Endothelial cell of umbilical vein (primary cell): Measurements from ENCODE around the gene NDUFS2. TPM values are rescaled to one million over a fixed set of nuclear protein-coding genes. Genes with fewer than 3 reads are reported as not detected.

Experiments
- BruUV-seq: library from RNA; stranded (reverse); fragments of 400-500 nt; replicated peaks from 2 replicates; lab custom pipeline; 2021; lab: Mats Ljungman, UMichigan
- CTCF ChIA-PET: fragments of 300-600, 350-600 bp; sonication (Branson Sonifier 250); formaldehyde crosslinking; loops from one replicate; lab custom pipeline; 2021; ENCODE audit warnings: antibody characterized with exemption, inconsistent platforms; lab: Charles Lee
- POLR2A ChIA-PET: fragments of 300-600, 350-600 bp; sonication (Branson Sonifier 250); formaldehyde crosslinking; loops from one replicate; lab custom pipeline; 2021; ENCODE audit warnings: antibody characterized with exemption, inconsistent platforms; lab: Charles Lee
- DNase-seq: peaks from one replicate; pipeline ENCODE4 v3.0.0-alpha.2; 2011; ENCODE audit warnings: low read depth, low spot score
- FAIRE-seq: peaks from 2 replicates; lab custom pipeline; 2011; peaks lifted over from hg19 to GRCh38; lab: Jason Lieb, UNC
- H2AFZ ChIP-seq: 2 replicates; pipeline ENCODE4 v1.6.0; 2012; ENCODE audit warnings: low read depth, low read length, control low read depth, inconsistent platforms
- H3K27ac ChIP-seq: 2 replicates; pipeline ENCODE4 v1.5.1; 2011; ENCODE audit warnings: low read depth, mild to moderate bottlenecking, control low read depth, low read length, moderate library complexity; ENCODE audit not compliant: insufficient read depth
- H3K27me3 ChIP-seq, 2 experiments: 2 replicates each; pipeline versions ENCODE4 v1.6.0 to v1.6.1; 2011; ENCODE audit warnings: low read length in 2 of 2, mixed read lengths in 1 of 2; ENCODE audit not compliant: control insufficient read depth in 2 of 2, insufficient read depth in 2 of 2
- H3K36me3 ChIP-seq, 2 experiments: 2 replicates in 1 of 2; 3 replicates in 1 of 2; pipeline ENCODE4 v1.5.1; 2011; ENCODE audit warnings: low read length in 2 of 2, mild to moderate bottlenecking in 1 of 2, moderate library complexity in 1 of 2; ENCODE audit not compliant: control insufficient read depth in 2 of 2, insufficient read depth in 2 of 2; ENCODE audit errors: extremely low read depth in 1 of 2
- H3K4me1 ChIP-seq: 3 replicates; pipeline ENCODE4 v1.5.1; 2011; ENCODE audit warnings: mild to moderate bottlenecking, low read length; ENCODE audit not compliant: control insufficient read depth, insufficient read depth; ENCODE audit errors: extremely low read depth
- H3K4me2 ChIP-seq: 2 replicates; pipeline ENCODE4 v1.6.1; 2011; ENCODE audit warnings: low read length, control low read depth, mixed read lengths; ENCODE audit not compliant: insufficient read depth
- H3K4me3 ChIP-seq, 3 experiments: fragments of 200-600 bp in 1 of 3; sonication (generic), shearing (Covaris generic) in 1 of 3; replicated peaks in 1 of 3; 2 replicates each; pipeline ENCODE4 v1.5.1; 2011 to 2016; ENCODE audit warnings: control low read depth in 3 of 3, low read length in 3 of 3, mild to moderate bottlenecking in 2 of 3, inconsistent platforms in 1 of 3, low read depth in 1 of 3, moderate library complexity in 1 of 3; ENCODE audit not compliant: insufficient read depth in 1 of 3
- H3K79me2 ChIP-seq: 2 replicates; pipeline ENCODE4 v1.6.0; 2012; ENCODE audit warnings: low read length, inconsistent platforms; ENCODE audit not compliant: control insufficient read depth, insufficient read depth
- H3K9ac ChIP-seq: replicated peaks from 2 replicates; pipeline ENCODE3; 2011; ENCODE audit warnings: low read length, control low read depth; ENCODE audit not compliant: insufficient read depth; ENCODE audit errors: extremely low read depth
- H3K9me1 ChIP-seq: replicated peaks from 3 replicates; pipeline ENCODE4 v1.6.0; 2011; ENCODE audit warnings: mild to moderate bottlenecking, low read length; ENCODE audit not compliant: control insufficient read depth, insufficient read depth; ENCODE audit errors: extremely low read depth
- H3K9me3 ChIP-seq: replicated peaks from 2 replicates; pipeline ENCODE4 v1.5.1; 2012; ENCODE audit warnings: low read length, inconsistent platforms; ENCODE audit not compliant: control insufficient read depth, insufficient read depth
- H4K20me1 ChIP-seq: replicated peaks from 2 replicates; pipeline ENCODE3; 2011; ENCODE audit warnings: mild to moderate bottlenecking, low read length; ENCODE audit not compliant: control insufficient read depth, insufficient read depth; ENCODE audit errors: extremely low read depth
- GATA2 ChIP-seq: IDR thresholded peaks from 2 replicates; pipeline ENCODE4 v1.7.0; 2011; ENCODE audit warnings: low read depth, mild to moderate bottlenecking, moderate library complexity, mixed read lengths, low read length; ENCODE audit not compliant: insufficient read length, insufficient read depth
- JUN ChIP-seq: IDR thresholded peaks from 2 replicates; pipeline ENCODE4 v1.6.1; 2011; ENCODE audit warnings: borderline replicate concordance, low read depth; ENCODE audit not compliant: insufficient read length, insufficient read depth
- MYC ChIP-seq: IDR thresholded peaks from one replicate; pipeline ENCODE4 v1.6.1; 2011; ENCODE audit warnings: mild to moderate bottlenecking, low read depth, low read length
- POLR2AphosphoS5 ChIP-seq: IDR thresholded peaks from 2 replicates; pipeline ENCODE4 v1.6.1; 2012; ENCODE audit warnings: low read depth, mild to moderate bottlenecking, control low read depth, low read length, moderate library complexity; ENCODE audit not compliant: insufficient read depth
- dilution Hi-C: fragments of 300-500 bp; cut with MboI; formaldehyde crosslinking; loops from one replicate; pipeline ENCODE4 v1.15.0; 2019; ENCODE audit warnings: low sequenced_read_pairs; ENCODE audit not compliant: extremely low pct_ligation_motif_present
- intact Hi-C: fragments of 100-400 bp; cut with micrococcal nuclease; formaldehyde crosslinking; loops from one replicate; pipeline ENCODE4 v1.10.0; 2022
- polyA plus RNA-seq, 4 experiments: library from polyadenylated mRNA; depleted of rRNA in 3 of 4; stranded (reverse) in 3 of 4; unstranded in 1 of 4; fragments of >200 nt; gene quantifications; 2 replicates each; pipeline versions ENCODE4 v1.2.1 to v1.2.3, GENCODE V29; 2011 to 2012; ENCODE audit warnings: missing spikeins in 1 of 4
- total RNA-seq: library from RNA; stranded (reverse); gene quantifications from 2 replicates; pipeline ENCODE4 v1.2.3, GENCODE V29; 2021
- TF ChIP-seq, protein P1 (sequence below): IDR thresholded peaks from 2 replicates; pipeline ENCODE4 v1.6.1; 2011; ENCODE audit not compliant: insufficient read depth, insufficient read length
- TF ChIP-seq, protein P2 (sequence below), 2 donors: IDR thresholded peaks; 1 replicate in 1 of 2; 2 replicates in 1 of 2; pipeline ENCODE4 v1.5.1; 2011; ENCODE audit warnings: low read length in 2 of 2, mild to moderate bottlenecking in 2 of 2, moderate library complexity in 2 of 2, control low read depth in 1 of 2, inconsistent platforms in 1 of 2, low read depth in 1 of 2; ENCODE audit not compliant: insufficient read depth in 1 of 2; ENCODE audit errors: extremely low read depth in 1 of 2

The NDUFS2 gene
- total and polyA plus RNA-seq, 2 donors (not counting 3 experiments of a cell fraction or from before 2014, with no cell fraction given), result 95.1 to 130 TPM

DNA sequence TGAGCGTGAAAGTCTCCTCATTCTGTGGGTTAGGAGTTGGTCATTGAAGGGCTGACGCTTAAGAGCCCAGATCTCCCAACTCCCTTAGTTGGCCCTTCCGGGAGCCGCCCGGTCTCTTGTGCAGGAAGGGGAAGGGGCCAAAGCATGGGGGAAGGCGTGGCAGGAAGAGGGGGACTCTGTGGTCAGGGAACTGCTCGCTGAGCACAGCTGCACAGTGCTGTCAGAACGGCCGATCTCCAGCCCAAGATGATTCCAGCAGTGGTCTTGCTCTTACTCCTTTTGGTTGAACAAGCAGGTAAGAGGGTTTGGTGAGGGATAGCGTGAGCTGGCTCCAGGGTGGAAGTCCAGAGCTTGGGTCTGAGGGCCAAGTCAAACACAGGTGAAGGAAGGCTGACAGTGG, 12.9 kb downstream of the NDUFS2 start, which contains the start of gene FCER1G:
TSS of gene FCER1G (plus strand) at position 220 of the 400 bp plus-strand sequence. CDS start at position 247, 27 bp downstream.
- H3K9ac ChIP-seq, result no peak within 1 kb of the TSS
- H3K27me3 ChIP-seq, result no peaks in the 10 kb centered on the region
- peaks cover 11% of the 10 kb centered on the region for H3K4me1 ChIP-seq
- no peak within 1 kb of the TSS for H3K27ac ChIP-seq
- POLR2A ChIA-PET, result interaction anchor here (0.7 kb wide), 1 partner anchor 88 kb away, joined by 3 read pairs; no protein-coding TSS in a partner anchor
- no peak for FAIRE-seq
- no peaks in the 10 kb centered on the region for H3K9me1 ChIP-seq
- no peak within 1 kb of the TSS for H3K4me3 ChIP-seq
- peaks cover 4% of the 10 kb centered on the region for H3K79me2 ChIP-seq
- no TSS peak for BruUV-seq
- H4K20me1 ChIP-seq, result no peaks in the 10 kb centered on the region
- DNase-seq, result no peak
- H3K4me2 ChIP-seq, result no peak within 1 kb of the TSS
- dilution Hi-C loops, result no loop called here
- H3K36me3 ChIP-seq, result peaks cover 29 to 31% of the 10 kb centered on the region in 2 experiments
- TF ChIP-seq, protein P1, sequence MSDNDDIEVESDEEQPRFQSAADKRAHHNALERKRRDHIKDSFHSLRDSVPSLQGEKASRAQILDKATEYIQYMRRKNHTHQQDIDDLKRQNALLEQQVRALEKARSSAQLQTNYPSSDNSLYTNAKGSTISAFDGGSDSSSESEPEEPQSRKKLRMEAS, result no peak
- TF ChIP-seq POLR2AphosphoS5 (no peak), GATA2 (no peak), JUN (no peak), MYC (no peak)
- TF ChIP-seq, protein P2, sequence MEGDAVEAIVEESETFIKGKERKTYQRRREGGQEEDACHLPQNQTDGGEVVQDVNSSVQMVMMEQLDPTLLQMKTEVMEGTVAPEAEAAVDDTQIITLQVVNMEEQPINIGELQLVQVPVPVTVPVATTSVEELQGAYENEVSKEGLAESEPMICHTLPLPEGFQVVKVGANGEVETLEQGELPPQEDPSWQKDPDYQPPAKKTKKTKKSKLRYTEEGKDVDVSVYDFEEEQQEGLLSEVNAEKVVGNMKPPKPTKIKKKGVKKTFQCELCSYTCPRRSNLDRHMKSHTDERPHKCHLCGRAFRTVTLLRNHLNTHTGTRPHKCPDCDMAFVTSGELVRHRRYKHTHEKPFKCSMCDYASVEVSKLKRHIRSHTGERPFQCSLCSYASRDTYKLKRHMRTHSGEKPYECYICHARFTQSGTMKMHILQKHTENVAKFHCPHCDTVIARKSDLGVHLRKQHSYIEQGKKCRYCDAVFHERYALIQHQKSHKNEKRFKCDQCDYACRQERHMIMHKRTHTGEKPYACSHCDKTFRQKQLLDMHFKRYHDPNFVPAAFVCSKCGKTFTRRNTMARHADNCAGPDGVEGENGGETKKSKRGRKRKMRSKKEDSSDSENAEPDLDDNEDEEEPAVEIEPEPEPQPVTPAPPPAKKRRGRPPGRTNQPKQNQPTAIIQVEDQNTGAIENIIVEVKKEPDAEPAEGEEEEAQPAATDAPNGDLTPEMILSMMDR (IDR thresholded peaks at IDR 0.05; ENCODE audit: extremely low read depth in 1 of 2, insufficient read depth in 1 of 2, low read depth in 1 of 2, low read length in 2 of 2), result no peak
- CTCF ChIA-PET, result interaction anchor here (1.1 to 2.9 kb wide), 5 partner anchors 9 to 167 kb away, joined by 3 to 24 read pairs (median 8); partner anchors contain the start of gene TOMM40L
- intact Hi-C loops, result no loop called here
- H3K9me3 ChIP-seq, result no peaks in the 10 kb centered on the region
- no peak within 1 kb of the TSS for H2AFZ ChIP-seq
